Testis (tissue), 3 donors: Measurements from ENCODE around the gene EED. TPM values are rescaled to one million over a fixed set of nuclear protein-coding genes. Genes with fewer than 3 reads are reported as not detected.

Experiments
- DNase-seq: peaks from one replicate; pipeline ENCODE4 v3.0.0-alpha.2; 2019
- H3K27ac ChIP-seq, 2 donors: fragments of 200-600 bp; sonication (generic); one replicate each; pipeline ENCODE4 v1.5.1; 2019
- H3K27me3 ChIP-seq: fragments of 200-600 bp; sonication (generic); one replicate; pipeline ENCODE4 v1.5.1; 2019
- H3K36me3 ChIP-seq: fragments of 200-600 bp; sonication (generic); one replicate; pipeline ENCODE4 v1.5.1; 2017; ENCODE audit warnings: low read depth; ENCODE audit errors: missing control alignments
- H3K4me1 ChIP-seq: fragments of 200-600 bp; sonication (generic); one replicate; pipeline ENCODE4 v1.5.1; 2019
- H3K4me3 ChIP-seq, 2 donors: fragments of 200-600 bp; sonication (generic); one replicate each; pipeline ENCODE4 v1.5.1; 2017 to 2019
- H3K9me3 ChIP-seq: fragments of 200-600 bp; sonication (generic); one replicate; pipeline ENCODE4 v1.5.1; 2017
- POLR2A ChIP-seq: fragments of 450-650 bp; IDR thresholded peaks from one replicate; pipeline ENCODE4 v1.6.1; 2017; ENCODE audit warnings: antibody characterized with exemption, mild to moderate bottlenecking, moderate library complexity
- WGBS, 2 donors: methylation state at CpG; one replicate each; pipeline ENCODE4 v1.1.5; 2018; 5-methylcytosine and 5-hydroxymethylcytosine counted together
- intact Hi-C: fragments of 100-400 bp; cut with DNase I; formaldehyde crosslinking; loops from one replicate; pipeline ENCODE4 v1.15.1; 2023; ENCODE audit warnings: low total_unique reads
- polyA plus RNA-seq: library from polyadenylated mRNA; stranded (reverse); fragments of 350-450 nt; fragmentation: Illumina TruSeq; extraction: RNeasy Lipid Tissue Mini Kit (QIAGEN cat#74804); gene quantifications from one replicate; pipeline ENCODE4 v1.2.3, GENCODE V29; 2014; ENCODE audit warnings: low read depth, low replicate concordance; ENCODE audit not compliant: insufficient read depth
- total RNA-seq, 2 donors: library from RNA; depleted of rRNA; stranded (reverse); fragments of >200 nt; gene quantifications; one replicate each; pipeline ENCODE4 v1.2.3, GENCODE V29; 2016
- TF ChIP-seq, protein P1 (sequence below), 3 experiments: fragments of 450-650 bp in 2 of 3; fragments of 200-600 bp in 1 of 3; sonication (generic) in 1 of 3; IDR thresholded peaks; one replicate each; pipeline ENCODE4 v1.5.1; 2016 to 2019; ENCODE audit warnings: antibody characterized with exemption in 3 of 3, mild to moderate bottlenecking in 2 of 3, moderate library complexity in 1 of 3

The EED gene
- total and polyA plus RNA-seq, 3 donors from 2014 or later: 19.0 to 38.0 (median 29.9) TPM

DNA sequence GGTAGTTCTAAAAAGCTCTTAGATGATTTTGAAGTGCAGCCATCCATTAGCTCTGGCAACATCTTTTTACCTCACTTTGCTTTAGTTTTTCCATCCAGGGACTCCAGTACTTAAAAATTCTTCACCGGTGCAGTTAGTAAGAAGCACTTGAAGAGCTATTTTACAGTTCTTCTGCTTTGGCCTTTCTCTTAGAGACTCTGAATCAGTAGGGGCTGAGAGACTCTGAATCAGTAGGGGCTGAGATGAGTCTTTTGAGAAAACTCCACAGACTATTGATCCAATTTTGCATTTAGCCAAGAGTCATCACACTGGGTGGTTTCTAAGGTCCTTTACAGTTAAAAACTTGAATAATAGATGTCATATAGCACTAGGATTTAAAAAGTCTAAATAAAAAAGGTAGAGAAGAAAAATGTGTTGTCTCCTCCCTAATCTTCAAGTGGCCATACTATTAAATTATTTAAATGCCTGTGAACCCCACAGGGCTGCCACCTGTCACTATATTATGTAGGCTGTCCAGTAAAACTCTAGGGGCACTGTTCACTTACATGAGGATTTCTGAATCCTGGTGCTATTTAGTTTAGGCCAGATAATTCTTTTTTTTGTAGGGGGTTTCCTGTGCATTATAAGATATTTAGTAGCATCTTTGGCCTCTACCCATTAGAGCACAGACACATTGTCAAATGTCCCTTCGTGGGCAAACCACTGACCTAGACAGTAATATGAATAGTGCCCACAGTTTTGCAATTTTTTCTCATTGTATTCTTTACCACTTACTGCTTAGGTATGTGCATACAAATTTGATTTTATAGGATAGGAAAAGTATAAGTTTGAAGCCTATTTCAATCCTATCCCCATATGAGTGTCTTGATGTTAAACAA is 31.2 kb downstream of the EED start:
- H3K27me3 ChIP-seq: no peaks in the 10 kb centered on the region
- no peak overlapping the region for H3K27ac ChIP-seq
- TF ChIP-seq, protein P1, sequence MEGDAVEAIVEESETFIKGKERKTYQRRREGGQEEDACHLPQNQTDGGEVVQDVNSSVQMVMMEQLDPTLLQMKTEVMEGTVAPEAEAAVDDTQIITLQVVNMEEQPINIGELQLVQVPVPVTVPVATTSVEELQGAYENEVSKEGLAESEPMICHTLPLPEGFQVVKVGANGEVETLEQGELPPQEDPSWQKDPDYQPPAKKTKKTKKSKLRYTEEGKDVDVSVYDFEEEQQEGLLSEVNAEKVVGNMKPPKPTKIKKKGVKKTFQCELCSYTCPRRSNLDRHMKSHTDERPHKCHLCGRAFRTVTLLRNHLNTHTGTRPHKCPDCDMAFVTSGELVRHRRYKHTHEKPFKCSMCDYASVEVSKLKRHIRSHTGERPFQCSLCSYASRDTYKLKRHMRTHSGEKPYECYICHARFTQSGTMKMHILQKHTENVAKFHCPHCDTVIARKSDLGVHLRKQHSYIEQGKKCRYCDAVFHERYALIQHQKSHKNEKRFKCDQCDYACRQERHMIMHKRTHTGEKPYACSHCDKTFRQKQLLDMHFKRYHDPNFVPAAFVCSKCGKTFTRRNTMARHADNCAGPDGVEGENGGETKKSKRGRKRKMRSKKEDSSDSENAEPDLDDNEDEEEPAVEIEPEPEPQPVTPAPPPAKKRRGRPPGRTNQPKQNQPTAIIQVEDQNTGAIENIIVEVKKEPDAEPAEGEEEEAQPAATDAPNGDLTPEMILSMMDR (IDR thresholded peaks at IDR 0.05): no peak
- TF ChIP-seq POLR2A: no peak
- H3K36me3 ChIP-seq: no peaks in the 10 kb centered on the region
- no peaks in the 10 kb centered on the region for H3K9me3 ChIP-seq
- no peaks in the 10 kb centered on the region for H3K4me1 ChIP-seq
- no peak for DNase-seq
- WGBS, 2 donors: 90 to 94% methylated on average over 2 of the region's 2 CpGs
- intact Hi-C loops: no loop called here
- H3K4me3 ChIP-seq: no peak overlapping the region

- Histone ChIP-seq H3K27me3 (no peaks in the 10 kb centered on the region), H3K4me3 (no peak overlapping the region), H3K27ac (no peak overlapping the region), H3K9me3 (no peaks in the 10 kb centered on the region), H3K4me1 (no peaks in the 10 kb centered on the region), H3K36me3 (no peaks in the 10 kb centered on the region)
- TF ChIP-seq, protein P1 (IDR thresholded peaks at IDR 0.05): no peak
- no peak for TF ChIP-seq POLR2A
- no peak for DNase-seq
- 96% methylated on average over 1 of the region's 1 CpG for WGBS, 2 donors
- intact Hi-C loops: no loop called here
These were observed 33.2 kb downstream of the EED start for GRCh38 chr11:86277741-86278140.

GRCh38 chr11:86278226-86278625 is 33.7 kb downstream of the EED start:
- Histone ChIP-seq H3K36me3 (no peaks in the 10 kb centered on the region), H3K4me1 (no peaks in the 10 kb centered on the region), H3K27me3 (no peaks in the 10 kb centered on the region), H3K9me3 (no peaks in the 10 kb centered on the region), H3K4me3 (no peak overlapping the region), H3K27ac (no peak overlapping the region)
- no peak for TF ChIP-seq POLR2A
- TF ChIP-seq, protein P1 (IDR thresholded peaks at IDR 0.05): no peak
- DNase-seq: no peak
- intact Hi-C loops: no loop called here
- 95 to 96% methylated on average over 8 of the region's 8 CpGs for WGBS, 2 donors

DNA sequence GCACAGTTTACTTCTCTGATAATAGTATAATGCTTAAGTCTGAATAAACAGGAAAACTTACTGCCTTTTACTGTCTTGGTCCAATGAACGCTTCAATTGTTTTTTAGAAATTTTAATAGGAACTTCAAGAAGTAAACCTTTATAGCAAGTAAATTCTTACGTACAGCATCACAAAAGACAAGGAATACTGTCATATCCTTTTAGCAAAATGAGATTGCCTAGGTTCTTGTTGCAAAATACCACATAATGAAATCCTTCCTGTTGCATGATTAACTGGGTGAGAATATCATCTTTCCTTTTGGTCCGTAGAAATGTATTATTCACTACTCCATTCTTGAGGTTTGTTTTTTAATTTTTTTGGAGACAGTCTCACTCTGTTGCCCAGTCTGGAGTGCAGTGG is 35.2 kb downstream of the EED start:
- Histone ChIP-seq H3K27me3 (no peaks in the 10 kb centered on the region), H3K27ac (no peak overlapping the region), H3K9me3 (no peaks in the 10 kb centered on the region), H3K36me3 (no peaks in the 10 kb centered on the region), H3K4me1 (no peaks in the 10 kb centered on the region), H3K4me3 (no peak overlapping the region)
- no peak for DNase-seq
- intact Hi-C loops: no loop called here
- 92 to 97% methylated on average over 3 of the region's 3 CpGs for WGBS, 2 donors
- no peak for TF ChIP-seq POLR2A
- TF ChIP-seq, protein P1 (IDR thresholded peaks at IDR 0.05): no peak

DNA sequence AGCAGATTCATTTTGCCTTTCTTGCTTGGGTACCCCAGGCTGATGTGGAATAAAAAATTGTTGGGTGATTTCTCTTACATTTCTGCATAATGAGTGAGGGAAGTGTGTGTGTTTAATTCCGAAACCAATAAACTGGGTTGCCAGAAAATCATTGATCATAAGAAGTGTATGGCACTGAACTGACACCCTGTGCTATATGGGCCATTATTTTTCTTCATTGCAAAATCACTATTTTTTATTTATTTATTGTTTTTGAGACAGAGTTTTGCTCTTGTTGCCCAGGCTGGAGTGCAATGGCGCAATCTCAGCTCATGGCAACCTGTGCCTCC is 42.9 kb downstream of the EED start:
- no peaks in the 10 kb centered on the region for H3K4me1 ChIP-seq
- no peaks in the 10 kb centered on the region for H3K36me3 ChIP-seq
- TF ChIP-seq, protein P1 (IDR thresholded peaks at IDR 0.05): no peak
- no peak for TF ChIP-seq POLR2A
- 93 to 98% methylated on average over 2 of the region's 2 CpGs for WGBS, 2 donors
- DNase-seq: no peak
- no peak overlapping the region for H3K27ac ChIP-seq
- no peaks in the 10 kb centered on the region for H3K9me3 ChIP-seq
- H3K27me3 ChIP-seq: no peaks in the 10 kb centered on the region
- H3K4me3 ChIP-seq: no peak overlapping the region
- intact Hi-C loops: no loop called here
